RCC 7860 (cell line): Measurements from ENCODE around the gene HLF.

Experiments used
- DNase-seq: peaks from one replicate; pipeline ENCODE4 v3.0.0-alpha.2; 2015; ENCODE audit warnings: low spot score
- FAIRE-seq: peaks from 2 replicates; lab custom pipeline; 2012; peaks lifted over from hg19 to GRCh38; lab: Jason Lieb, UNC

Gene HLF

GRCh38 chr17:55304171-55304859, 39.6 kb downstream of the HLF start:
- FAIRE-seq (no peak), DNase-seq (no peak)

DNA sequence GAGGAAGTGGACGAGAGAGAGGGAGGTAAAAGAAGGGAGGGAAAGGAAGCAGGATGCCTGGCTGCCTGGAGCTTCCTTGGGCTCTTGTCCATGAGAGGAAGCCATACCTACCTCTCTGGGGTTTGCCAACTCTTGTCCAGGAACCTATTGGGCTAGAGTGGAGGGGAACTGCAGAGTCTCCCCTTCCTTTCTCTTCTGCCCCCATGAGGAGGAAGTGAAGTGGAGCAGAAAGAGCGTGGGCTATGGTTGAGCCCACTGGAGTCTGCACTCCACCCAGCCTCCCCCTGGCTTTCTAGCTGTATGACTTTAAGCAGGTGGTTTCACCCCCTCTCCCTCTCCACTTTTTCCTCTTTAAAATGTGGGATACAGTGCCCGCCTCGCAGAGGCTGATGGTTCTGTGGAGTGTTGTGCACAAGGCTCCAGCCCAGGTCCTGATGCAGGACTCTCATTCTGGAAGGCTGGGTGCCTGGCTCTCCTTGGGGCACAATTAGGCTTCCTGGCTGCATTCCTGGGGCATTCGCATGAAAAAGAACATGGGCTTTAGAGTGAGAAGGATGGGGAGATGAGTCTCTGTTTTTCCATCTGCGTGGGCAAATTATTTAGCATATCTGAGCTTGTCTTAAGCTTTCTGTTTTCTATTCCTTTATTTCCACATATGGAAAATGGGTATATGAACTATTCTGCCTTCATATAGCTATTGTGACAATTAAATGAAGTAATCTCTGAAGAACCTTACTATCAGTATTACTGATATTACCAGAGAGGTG, 40.7 kb downstream of the HLF start:
- DNase-seq (no peak), FAIRE-seq (no peak)

- DNase-seq (no peak), FAIRE-seq (no peak)
Observed at GRCh38 chr17:55307879-55308278, 43.1 kb downstream of the HLF start.

GRCh38 chr17:55308613-55309391, 44.0 kb downstream of the HLF start:
- DNase-seq (no peak), FAIRE-seq (no peak)

DNA sequence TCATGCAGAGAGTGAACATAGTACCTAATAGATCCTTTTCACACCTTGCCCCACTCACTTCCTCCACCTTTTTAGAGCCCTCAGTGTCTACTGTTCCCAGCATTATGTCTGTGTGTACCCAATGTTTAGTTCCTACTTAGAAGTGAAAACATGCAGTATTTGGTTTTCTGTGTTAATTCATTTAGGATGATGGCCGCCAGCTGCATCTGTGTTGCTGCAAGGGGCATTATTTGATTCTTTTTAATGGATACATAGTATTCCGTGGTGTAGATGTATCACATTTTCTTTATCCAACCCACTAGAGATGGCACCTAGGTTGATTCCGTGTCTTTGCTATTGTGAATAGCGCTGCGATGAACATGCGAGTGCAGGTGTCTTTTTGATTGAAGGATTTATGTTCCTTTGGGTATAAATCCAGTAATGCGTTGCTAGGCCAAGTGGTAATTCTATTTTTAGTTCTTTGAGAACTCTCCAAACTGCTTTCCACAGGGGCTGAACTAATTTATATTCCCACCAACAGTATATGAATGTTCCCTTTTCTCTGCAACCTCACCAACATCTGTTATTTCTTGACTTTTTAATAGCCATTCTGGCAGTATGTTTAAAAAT, 47.1 kb downstream of the HLF start:
- no peak for FAIRE-seq
- DNase-seq, result no peak

- no peak for DNase-seq
- no peak for FAIRE-seq
Observed at GRCh38 chr17:55312852-55313251, 48.1 kb downstream of the HLF start.

GRCh38 chr17:55314061-55314783, 49.5 kb downstream of the HLF start:
- FAIRE-seq (no peak), DNase-seq (no peak)

DNA sequence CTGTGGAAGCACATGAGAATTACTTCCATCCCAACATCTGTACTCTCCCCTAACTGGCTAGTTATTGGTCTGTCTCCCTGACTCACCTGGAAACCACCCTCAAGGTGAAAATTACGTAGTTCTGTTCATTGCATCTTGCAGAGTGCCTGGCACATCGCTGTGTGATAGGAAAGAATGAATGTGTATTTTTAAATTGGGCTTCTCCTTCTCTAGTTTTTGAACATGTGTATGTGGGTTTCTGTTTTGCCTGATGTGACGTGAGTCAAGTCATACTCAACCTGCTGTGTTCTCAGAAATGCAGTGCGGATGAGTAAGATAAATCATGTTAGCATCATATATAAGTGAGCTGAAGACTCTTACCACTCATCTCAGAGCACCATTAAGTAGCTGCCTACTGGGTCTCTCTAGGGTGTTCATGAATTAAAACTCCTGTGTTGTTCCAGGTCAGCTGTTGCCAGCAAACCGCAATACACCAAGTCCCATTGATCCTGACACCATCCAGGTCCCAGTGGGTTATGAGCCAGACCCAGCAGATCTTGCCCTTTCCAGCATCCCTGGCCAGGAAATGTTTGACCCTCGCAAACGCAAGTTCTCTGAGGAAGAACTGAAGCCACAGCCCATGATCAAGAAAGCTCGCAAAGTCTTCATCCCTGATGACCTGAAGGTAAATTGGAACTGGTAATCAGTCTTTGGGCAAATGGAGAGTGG, 50.2 kb downstream of the HLF start:
- FAIRE-seq (no peak), DNase-seq (no peak)

- FAIRE-seq (no peak), DNase-seq (no peak)
Observed at GRCh38 chr17:55316499-55316898, 51.7 kb downstream of the HLF start.

GRCh38 chr17:55317284-55317683, 52.5 kb downstream of the HLF start:
- FAIRE-seq, result no peak
- no peak for DNase-seq

- no peak for DNase-seq
- FAIRE-seq, result no peak
Observed at GRCh38 chr17:55318081-55318480, 53.3 kb downstream of the HLF start.

DNA sequence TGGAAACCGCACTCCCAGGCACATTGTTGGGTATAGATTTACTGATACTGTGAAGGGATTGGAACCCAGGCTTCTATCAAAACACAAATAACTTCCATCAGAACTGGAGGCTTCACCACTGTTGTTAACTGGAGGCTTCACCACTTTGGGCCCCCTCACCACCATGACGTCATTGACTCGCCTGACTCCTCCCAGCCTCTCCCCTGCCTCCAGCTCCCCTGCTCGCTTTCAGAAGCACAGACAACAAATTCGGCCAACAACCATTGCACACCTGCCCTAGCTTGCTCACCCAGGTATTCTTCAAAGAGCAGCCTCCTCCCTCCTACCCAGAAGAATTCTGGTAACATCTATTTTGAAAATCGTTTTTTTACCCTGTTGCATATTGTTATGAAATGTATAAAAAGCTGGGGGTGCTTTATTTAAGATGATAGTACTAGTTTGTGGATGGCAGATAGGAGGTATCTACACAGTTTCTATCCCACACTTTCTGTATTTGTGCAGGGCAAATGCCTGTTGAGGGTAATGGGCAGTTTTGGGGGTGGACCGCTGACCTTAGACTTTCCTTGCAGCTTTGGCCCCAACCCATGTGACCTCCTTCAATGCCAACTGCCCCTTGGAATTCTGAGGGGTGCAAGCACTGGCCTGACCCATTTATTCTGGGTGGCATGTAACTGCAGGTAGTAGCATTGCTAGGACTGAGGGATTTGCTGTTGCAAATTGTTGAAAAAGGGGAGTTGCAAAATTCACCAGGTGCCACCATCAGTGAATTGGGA, 54.1 kb downstream of the HLF start:
- no peak for DNase-seq
- FAIRE-seq, result no peak

DNA sequence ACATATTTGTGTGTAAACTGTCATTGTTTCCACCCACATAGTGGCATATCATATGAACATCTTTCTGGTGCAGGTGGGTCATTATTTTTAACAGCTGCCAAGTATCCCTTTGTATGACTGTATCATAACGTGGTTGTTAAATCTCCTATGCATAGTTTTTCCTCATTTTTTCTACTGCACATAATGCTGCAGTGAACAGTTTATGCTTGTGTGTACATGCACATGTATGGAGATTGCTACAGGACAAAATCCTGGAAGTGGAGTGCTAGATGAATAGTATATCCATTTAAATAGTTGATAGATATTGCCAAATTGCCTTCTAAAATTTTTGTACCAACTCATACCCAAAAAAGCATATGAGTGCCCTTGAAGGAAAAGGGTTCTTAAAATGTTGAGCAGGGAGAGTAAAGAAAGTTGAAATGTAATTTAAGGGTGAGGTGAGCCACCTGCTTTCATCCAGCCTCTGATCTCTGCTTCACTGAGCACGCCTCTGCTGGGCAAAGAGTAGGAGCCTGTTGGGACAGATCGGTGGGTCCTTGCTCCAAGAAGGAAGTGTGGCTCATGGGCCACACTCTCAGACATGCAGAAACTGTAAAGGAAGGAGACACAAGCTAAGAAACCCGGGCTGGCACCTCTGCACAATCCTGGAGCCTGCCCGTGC, 55.3 kb downstream of the HLF start:
- FAIRE-seq, result no peak
- DNase-seq, result no peak

DNA sequence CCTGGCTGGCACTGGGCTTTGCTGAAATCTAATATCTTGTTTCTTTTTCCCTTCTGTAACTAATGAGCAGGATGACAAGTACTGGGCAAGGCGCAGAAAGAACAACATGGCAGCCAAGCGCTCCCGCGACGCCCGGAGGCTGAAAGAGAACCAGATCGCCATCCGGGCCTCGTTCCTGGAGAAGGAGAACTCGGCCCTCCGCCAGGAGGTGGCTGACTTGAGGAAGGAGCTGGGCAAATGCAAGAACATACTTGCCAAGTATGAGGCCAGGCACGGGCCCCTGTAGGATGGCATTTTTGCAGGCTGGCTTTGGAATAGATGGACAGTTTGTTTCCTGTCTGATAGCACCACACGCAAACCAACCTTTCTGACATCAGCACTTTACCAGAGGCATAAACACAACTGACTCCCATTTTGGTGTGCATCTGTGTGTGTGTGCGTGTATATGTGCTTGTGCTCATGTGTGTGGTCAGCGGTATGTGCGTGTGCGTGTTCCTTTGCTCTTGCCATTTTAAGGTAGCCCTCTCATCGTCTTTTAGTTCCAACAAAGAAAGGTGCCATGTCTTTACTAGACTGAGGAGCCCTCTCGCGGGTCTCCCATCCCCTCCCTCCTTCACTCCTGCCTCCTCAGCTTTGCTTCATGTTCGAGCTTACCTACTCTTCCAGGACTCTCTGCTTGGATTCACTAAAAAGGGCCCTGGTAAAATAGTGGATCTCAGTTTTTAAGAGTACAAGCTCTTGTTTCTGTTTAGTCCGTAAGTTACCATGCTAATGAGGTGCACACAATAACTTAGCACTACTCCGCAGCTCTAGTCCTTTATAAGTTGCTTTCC, 56.0 kb downstream of the HLF start:
- DNase-seq, result no peak
- FAIRE-seq, result no peak

- FAIRE-seq, result no peak
- DNase-seq, result no peak
Observed at GRCh38 chr17:55321427-55322060, 56.8 kb downstream of the HLF start.

- FAIRE-seq, result no peak
Observed at GRCh38 chr17:55322453-55322985, 57.8 kb downstream of the HLF start.

More at GRCh38 chr17:55322453-55322985, 57.8 kb downstream of the HLF start:
- DNase-seq, result no peak
